GM12892 (cell line): ENCODE data around the gene ATP11B.
"Not testable (repeated sequence)": the region's sequence is repeated elsewhere in the genome, so short reads cannot be mapped to it uniquely, and the experiment has no call there.

Experiments used
- DNase-seq: peaks from one replicate; pipeline ENCODE4 v3.0.0; 2011; ENCODE audit not compliant: insufficient read length
- FAIRE-seq: peaks from 2 replicates; lab custom pipeline; 2011; peaks lifted over from hg19 to GRCh38; lab: Jason Lieb, UNC
- POLR2A ChIP-seq: IDR thresholded peaks from 2 replicates; pipeline ENCODE4 v1.6.1; 2011; ENCODE audit warnings: low read depth, low read length, control low read depth
- POLR2AphosphoS5 ChIP-seq: IDR thresholded peaks from 2 replicates; pipeline ENCODE4 v1.6.1; 2011; ENCODE audit warnings: low read depth, low read length, control low read depth
- TAF1 ChIP-seq: IDR thresholded peaks from 2 replicates; pipeline ENCODE4 v1.6.1; 2011; ENCODE audit warnings: low read depth, mild to moderate bottlenecking, control low read depth, low read length, borderline replicate concordance

ATP11B gene

DNA sequence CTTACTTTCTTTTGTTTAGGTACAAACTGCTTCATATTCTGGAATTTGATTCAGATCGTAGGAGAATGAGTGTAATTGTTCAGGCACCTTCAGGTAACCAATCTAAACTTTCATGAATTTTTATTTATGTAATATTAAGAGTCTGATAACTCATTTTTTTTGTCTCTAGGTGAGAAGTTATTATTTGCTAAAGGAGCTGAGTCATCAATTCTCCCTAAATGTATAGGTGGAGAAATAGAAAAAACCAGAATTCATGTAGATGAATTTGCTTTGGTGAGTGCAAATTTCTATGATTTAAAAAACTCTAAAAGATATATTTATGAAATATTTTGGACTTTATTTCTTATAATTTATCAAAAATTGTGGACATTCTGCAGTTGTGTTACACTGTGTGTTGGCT is 75.8 kb downstream of the ATP11B start:
- no peak for TF ChIP-seq POLR2AphosphoS5
- TF ChIP-seq TAF1, result no peak
- TF ChIP-seq POLR2A, result no peak
- DNase-seq, result no peak
- FAIRE-seq, result no peak

DNA sequence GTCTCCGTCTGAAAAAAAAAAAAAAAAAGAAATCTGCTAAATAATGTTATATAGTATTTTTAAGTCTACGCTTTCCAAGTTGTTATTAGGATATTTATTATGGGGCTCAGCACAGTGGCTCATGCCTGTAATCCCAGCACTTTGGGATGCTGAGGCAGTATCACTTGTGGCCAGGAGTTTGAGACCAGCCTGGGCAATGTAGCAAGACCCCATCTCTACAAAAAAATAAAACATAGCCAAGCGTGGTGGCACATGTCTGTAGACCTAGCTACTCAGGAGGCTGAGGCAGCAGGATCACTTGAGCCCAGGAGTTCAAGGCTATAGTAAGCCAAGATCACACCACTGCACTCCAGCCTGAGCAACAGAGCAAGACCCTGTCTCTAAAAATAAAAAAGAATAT is 77.6 kb downstream of the ATP11B start:
- not testable (repeated sequence) for DNase-seq, FAIRE-seq

DNA sequence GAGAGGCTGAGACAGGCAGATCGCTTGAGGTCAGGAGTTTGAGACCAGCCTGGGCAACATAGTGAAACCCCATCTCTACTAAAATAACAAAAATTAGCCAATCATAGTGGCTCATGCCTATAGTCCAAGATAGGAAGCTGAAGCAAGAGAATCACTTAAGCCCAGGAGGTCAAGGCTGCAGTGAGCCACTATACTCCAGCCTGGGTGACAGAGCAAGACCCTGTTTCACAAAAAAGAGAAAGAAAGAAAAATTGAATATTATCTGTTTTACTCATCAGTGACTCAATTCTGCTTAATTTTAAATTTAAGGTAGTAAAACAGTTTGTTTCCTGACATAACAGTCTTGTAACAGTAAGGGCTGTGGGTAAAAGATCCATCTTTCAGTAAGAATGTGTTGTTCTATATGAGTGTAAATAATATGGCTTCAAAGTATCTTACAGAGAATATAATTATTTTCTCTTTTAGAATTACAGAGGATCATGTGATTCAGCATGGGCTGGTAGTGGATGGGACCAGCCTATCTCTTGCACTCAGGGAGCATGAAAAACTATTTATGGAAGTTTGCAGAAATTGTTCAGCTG is 85.8 kb downstream of the ATP11B start:
- TF ChIP-seq TAF1 (no peak), POLR2A (no peak), POLR2AphosphoS5 (no peak)
- no peak for FAIRE-seq
- DNase-seq, result no peak

DNA sequence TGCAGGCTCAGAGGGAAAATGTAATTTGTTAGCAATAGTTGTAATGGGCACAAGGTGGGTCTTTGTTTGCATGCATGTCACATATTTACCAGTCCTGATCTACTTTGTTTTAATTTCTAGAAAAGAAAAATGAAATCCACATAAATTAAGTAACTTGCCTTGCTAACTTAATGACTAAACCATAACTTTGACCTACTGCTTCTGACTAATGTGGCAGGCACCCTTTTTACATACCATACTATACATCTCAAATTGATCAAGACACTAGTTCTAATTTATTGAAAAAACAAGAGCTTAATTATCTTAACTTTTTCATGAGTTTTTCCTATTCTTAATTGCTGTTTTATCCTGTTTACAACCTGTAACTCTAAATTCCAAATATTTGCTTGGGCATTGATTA is 93.2 kb downstream of the ATP11B start:
- FAIRE-seq (no peak), DNase-seq (no peak)
- TF ChIP-seq POLR2A, result no peak
- no peak for TF ChIP-seq POLR2AphosphoS5
- no peak for TF ChIP-seq TAF1

DNA sequence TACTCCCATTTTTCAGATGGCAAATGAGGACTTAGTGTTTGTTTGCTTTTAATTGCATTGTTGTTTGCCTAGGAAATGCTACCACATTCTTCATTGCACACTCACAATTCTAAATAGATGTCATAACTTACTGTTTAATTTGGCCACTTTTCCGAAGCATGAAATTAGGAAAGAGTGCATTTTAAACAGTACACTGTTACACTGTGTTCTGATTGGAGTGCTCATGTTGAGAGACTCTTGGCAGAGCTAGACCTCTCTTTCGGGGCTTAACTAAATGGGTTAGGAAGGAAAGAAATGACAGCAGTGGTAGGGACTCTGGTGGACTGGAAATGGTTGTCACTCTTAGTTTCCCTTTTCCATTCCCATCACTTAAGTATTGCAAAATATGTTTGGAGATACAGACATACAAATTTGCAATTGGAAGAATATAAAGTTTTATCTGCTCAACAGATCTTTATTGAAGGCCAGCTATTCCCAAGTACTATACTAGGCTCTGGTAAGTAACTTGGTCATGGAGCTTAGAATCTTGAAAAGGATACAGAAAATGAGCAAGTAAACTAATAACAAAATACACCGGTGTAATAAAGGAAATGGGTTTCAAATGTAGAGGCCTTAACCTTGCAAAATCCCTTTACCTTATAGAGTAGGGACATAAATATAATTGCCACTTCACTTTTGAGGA is 96.8 kb downstream of the ATP11B start:
- FAIRE-seq, result peak; percentile 27
- DNase-seq, result no peak
- TF ChIP-seq POLR2AphosphoS5, result no peak
- TF ChIP-seq TAF1, result no peak
- no peak for TF ChIP-seq POLR2A

DNA sequence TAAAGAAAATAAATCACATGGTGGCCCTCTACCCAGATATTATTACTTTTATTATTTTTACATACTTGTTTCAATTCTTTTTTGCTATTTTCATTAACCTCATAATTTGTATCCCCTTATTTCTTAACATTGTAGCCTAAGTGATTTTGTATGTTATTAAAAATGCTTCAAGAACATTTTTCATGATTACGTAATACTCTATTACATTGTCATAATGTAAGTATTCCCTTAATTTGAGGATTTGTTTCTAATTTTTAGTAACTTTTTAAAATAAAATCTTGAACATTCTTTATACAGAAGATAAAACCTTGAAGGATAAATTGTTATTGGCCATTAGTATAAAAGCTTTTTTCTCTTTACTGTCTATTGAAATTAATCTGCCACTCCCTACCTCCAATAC is 98.1 kb downstream of the ATP11B start:
- no peak for TF ChIP-seq TAF1
- TF ChIP-seq POLR2AphosphoS5, result no peak
- no peak for DNase-seq
- FAIRE-seq, result no peak

DNA sequence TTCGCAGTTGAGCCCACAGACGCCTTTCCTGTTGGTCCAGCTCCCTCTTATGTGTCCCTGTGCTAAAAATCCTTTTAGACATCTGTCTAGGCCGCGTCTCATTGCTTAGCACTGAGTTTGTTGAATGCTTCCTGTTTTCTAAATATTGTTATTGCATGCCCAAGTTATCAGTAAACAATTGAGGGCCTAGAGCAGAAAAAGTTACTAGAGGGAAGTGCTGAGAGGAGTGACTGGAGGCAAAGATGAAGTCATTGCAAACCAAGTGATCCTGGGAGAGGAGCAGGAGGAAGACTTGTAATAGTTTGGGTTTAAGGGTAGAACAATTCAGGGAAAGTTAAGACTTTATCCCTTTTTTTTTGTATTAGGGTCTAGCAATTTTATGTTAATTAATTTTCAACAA is 98.9 kb downstream of the ATP11B start:
- FAIRE-seq (no peak), DNase-seq (no peak)
- no peak for TF ChIP-seq POLR2A
- no peak for TF ChIP-seq POLR2AphosphoS5
- TF ChIP-seq TAF1, result no peak

DNA sequence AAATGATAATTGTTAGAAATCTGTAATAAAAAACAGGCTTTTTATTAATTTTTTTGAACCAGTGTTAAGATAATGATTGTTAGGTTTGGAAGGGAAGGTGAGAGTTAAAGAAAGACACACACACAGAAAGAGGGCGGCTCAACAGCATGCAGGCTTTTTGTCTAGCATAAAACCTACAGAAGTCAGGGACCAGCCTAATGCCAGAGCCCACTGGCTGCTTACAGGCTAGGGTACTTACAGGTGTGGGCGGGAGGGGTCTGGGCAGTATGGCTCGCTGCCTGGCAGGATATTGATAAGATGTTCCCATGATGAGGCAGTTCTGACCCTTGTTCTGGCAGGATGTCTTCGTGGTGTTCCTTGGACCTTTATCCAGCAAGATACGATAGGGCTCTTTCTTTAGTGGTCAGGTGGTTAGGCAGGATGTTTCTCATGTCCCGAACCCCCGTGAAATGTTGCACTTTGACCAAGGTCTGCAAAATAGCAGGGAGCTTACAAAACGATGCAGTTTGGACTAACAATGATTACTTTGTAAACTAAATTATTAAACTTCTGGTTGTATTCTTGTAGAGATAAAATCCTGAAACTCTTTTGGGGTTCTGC is 102.3 kb downstream of the ATP11B start:
- FAIRE-seq, result no peak
- TF ChIP-seq TAF1, result no peak
- no peak for TF ChIP-seq POLR2A
- TF ChIP-seq POLR2AphosphoS5, result no peak
- no peak for DNase-seq

DNA sequence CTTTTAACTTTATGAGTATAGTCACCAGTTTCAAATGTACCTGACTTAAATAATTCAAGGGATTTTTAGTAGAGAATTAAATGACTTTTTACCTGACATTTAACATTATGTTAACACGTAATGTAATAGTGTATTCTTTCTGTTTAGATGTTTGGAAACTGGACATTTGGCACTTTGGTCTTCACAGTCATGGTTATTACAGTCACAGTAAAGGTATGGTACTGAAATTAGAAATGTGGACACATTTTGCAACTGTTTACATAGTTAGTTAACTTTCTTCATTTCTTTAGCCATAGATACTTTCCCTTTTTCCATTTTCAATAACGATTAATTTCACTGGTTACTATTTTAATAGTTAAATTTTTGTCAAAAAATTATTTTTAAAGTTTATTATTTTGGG is 103.2 kb downstream of the ATP11B start:
- DNase-seq (no peak), FAIRE-seq (no peak)
- TF ChIP-seq TAF1, result no peak
- TF ChIP-seq POLR2A, result no peak
- TF ChIP-seq POLR2AphosphoS5, result no peak

DNA sequence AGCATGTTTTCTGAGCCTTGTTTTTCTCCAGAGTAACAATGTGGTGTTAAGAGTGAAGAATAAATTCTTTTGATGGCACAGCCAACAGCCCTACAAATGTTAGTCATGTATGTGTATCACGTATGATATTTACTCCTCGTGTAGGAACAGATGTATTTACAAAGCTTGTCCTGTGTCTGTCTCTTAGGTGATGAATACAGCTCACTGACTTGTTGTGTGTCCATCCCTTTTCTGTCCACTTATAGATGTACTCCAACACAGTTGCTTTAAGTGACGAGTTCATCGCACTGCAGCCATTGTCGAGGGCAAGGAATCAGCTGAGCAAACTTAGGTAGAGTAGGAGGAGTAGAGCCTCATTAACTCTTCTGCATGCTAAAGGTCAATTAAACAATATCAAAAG is 108.9 kb downstream of the ATP11B start:
- DNase-seq (no peak), FAIRE-seq (no peak)
- TF ChIP-seq POLR2AphosphoS5 (no peak), POLR2A (no peak), TAF1 (no peak)

DNA sequence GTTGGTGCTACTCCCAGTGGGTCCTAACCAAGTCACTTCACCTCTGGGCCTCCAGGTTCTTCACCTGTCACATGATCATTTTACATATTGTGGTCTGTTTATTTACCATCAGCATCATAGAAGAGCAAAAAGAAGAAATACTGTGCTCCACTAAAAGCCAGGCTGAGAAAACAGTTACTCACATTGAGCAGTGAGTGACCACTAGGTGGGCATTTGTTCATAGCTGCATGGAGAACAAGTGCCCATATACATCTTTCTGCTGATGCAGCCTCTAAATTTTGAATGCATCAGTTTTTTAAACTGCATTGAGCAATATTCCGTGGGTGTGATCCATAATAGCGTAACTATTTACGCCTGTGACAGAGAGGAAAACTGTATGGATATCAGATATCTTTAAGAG is 110.9 kb downstream of the ATP11B start:
- DNase-seq, result no peak
- FAIRE-seq, result no peak
- TF ChIP-seq POLR2A, result no peak
- TF ChIP-seq POLR2AphosphoS5, result no peak
- TF ChIP-seq TAF1, result no peak

DNA sequence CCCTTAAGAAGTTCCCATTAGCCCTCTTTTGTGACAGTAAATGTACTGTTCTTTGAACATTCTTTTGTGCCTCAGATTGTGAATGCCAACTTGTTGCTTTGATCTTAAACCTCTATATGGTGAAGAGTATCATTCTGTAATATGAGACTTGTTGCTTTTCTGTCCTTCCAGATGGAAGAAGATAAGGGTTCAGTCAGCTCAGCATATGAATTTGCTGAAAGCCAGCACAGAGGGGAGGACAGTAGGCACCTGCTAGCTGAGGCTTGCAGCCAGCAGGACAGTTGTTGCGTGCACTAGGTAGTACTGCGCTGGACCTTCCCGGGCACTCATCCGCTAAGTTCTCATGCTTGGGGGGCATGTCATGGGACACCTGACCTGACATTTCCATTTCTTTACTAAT is 112.3 kb downstream of the ATP11B start:
- FAIRE-seq (peak; percentile 21), DNase-seq (no peak)

DNA sequence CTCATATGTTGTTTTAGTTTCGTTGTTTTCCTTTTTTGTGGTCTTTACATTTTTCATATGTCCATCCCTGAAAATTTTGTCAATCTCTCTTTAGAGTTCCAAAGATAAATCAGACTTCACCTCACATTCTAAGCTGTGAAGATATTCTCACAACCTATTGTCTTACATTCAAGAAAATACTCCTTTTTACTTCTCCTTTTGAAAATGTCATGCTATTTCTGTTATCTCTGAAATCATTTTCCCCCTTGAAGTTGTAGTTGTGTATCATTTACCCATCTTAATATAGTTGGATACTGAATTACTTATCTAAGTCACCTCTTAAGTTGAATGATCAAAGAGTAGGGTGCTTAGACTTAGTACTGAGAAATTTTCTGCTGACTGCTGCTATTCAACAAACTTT is 112.7 kb downstream of the ATP11B start:
- FAIRE-seq (no peak), DNase-seq (no peak)
- TF ChIP-seq POLR2AphosphoS5 (no peak), TAF1 (no peak), POLR2A (no peak)

More for the DNA sequence above, 112.3 kb downstream of the ATP11B start:
- TF ChIP-seq POLR2AphosphoS5, result no peak
- TF ChIP-seq POLR2A, result no peak
- no peak for TF ChIP-seq TAF1
